Stimulated activated naive CD4-positive, alpha-beta T cell treated with Interleukin-2 at 50 U/mL for 16 hours (primary cell): ENCODE measurements around the gene PDE6C.

Source experiments
- DNase-seq: peaks from one replicate; lab custom pipeline; 2025; lab: John Stamatoyannopoulos, UW

Gene PDE6C

GRCh38 chr10:93702210-93703001 is 90.1 kb downstream of the PDE6C start, which contains the start of gene FRA10AC1:
Gene FRA10AC1 (minus strand): TSS chr10:93702592. CDS start chr10:93700106, 2,486 bp downstream.
- peak; percentile 85 for DNase-seq

GRCh38 chr10:93703066-93703465 is 90.7 kb downstream of the PDE6C start:
- DNase-seq = no peak

- DNase-seq = no peak
Measured at GRCh38 chr10:93703841-93704240, 91.5 kb downstream of the PDE6C start.

GRCh38 chr10:93704451-93704850 is 92.1 kb downstream of the PDE6C start:
- no peak for DNase-seq

- no peak for DNase-seq
Measured at GRCh38 chr10:93707623-93708022, 95.3 kb downstream of the PDE6C start.

- no peak for DNase-seq
Measured at GRCh38 chr10:93710333-93710909, 98.1 kb downstream of the PDE6C start.

- no peak for DNase-seq
Measured at GRCh38 chr10:93711891-93712290, 99.6 kb downstream of the PDE6C start.

- DNase-seq = no peak
Measured at GRCh38 chr10:93712593-93712992, 100.3 kb downstream of the PDE6C start.

- no peak for DNase-seq
Measured at GRCh38 chr10:93715345-93715744, 103.0 kb downstream of the PDE6C start.
